CD14-positive monocyte (primary cell): ENCODE measurements around the gene GGN. TPM values are rescaled to one million over a fixed set of nuclear protein-coding genes. Genes with fewer than 3 reads are reported as not detected.

Experiments
- DNase-seq, 3 donors: peaks; one replicate each; pipeline ENCODE4 v3.0.0-alpha.2; 2011 to 2022
- H2AFZ ChIP-seq: 2 replicates; pipeline ENCODE4 v1.6.0; 2012; ENCODE audit warnings: mild to moderate bottlenecking, low read depth, low read length, inconsistent platforms; ENCODE audit not compliant: insufficient read depth, poor library complexity, severe bottlenecking
- H3K27ac ChIP-seq, 2 donors: 1 replicate in 1 of 2; 2 replicates in 1 of 2; pipeline ENCODE4 v1.5.1; 2012 to 2013; ENCODE audit warnings: low read length in 2 of 2, control low read depth in 1 of 2, inconsistent platforms in 1 of 2, low read depth in 1 of 2, mild to moderate bottlenecking in 1 of 2
- H3K27me3 ChIP-seq, 2 donors: one replicate each; pipeline versions ENCODE4 v1.6.0 to v1.6.1; 2011 to 2013; ENCODE audit warnings: low read length in 2 of 2; ENCODE audit not compliant: control insufficient read depth in 2 of 2, insufficient read depth in 2 of 2
- H3K36me3 ChIP-seq, 2 donors: replicated peaks in 1 of 2; 1 replicate in 1 of 2; 2 replicates in 1 of 2; pipeline versions ENCODE4 v1.5.1 to v1.6.1; 2012 to 2013; ENCODE audit warnings: low read length in 2 of 2, control low read depth in 1 of 2, inconsistent platforms in 1 of 2, mild to moderate bottlenecking in 1 of 2; ENCODE audit not compliant: insufficient read depth in 2 of 2, control insufficient read depth in 1 of 2
- H3K4me1 ChIP-seq, 2 donors: 1 replicate in 1 of 2; 2 replicates in 1 of 2; pipeline versions ENCODE4 v1.5.1 to v1.6.1; 2012 to 2013; ENCODE audit warnings: low read length in 2 of 2, control low read depth in 1 of 2, inconsistent platforms in 1 of 2, mild to moderate bottlenecking in 1 of 2, moderate library complexity in 1 of 2; ENCODE audit not compliant: insufficient read depth in 2 of 2, control insufficient read depth in 1 of 2
- H3K4me2 ChIP-seq: replicated peaks from 2 replicates; pipeline ENCODE3; 2012; ENCODE audit warnings: low read length, moderate library complexity, mild to moderate bottlenecking; ENCODE audit not compliant: poor library complexity, severe bottlenecking; ENCODE audit errors: extremely low read depth
- H3K4me3 ChIP-seq, 3 experiments: fragments of 200-600 bp in 1 of 3; sonication (generic) in 1 of 3; replicated peaks in 1 of 3; 1 replicate in 2 of 3; 2 replicates in 1 of 3; pipeline ENCODE4 v1.5.1; 2011 to 2013; ENCODE audit warnings: low read length in 3 of 3, mild to moderate bottlenecking in 3 of 3, control low read depth in 2 of 3, low read depth in 2 of 3, inconsistent platforms in 1 of 3, moderate library complexity in 1 of 3
- H3K79me2 ChIP-seq: 2 replicates; pipeline ENCODE4 v1.6.0; 2012; ENCODE audit warnings: mild to moderate bottlenecking, control low read depth, inconsistent platforms, low read length, moderate library complexity; ENCODE audit not compliant: insufficient read depth
- H3K9ac ChIP-seq: 2 replicates; pipeline ENCODE4 v1.6.0; 2017; ENCODE audit warnings: low read length, mild to moderate bottlenecking; ENCODE audit not compliant: insufficient read depth, poor library complexity, severe bottlenecking
- H3K9me3 ChIP-seq, 2 donors: replicated peaks in 1 of 2; 1 replicate in 1 of 2; 2 replicates in 1 of 2; pipeline versions ENCODE4 v1.5.1 to v1.6.1; 2012 to 2013; ENCODE audit warnings: low read length in 2 of 2, control low read depth in 1 of 2; ENCODE audit not compliant: control insufficient read depth in 1 of 2, insufficient read depth in 1 of 2
- H4K20me1 ChIP-seq: 2 replicates; pipeline ENCODE4 v1.6.0; 2012; ENCODE audit warnings: mild to moderate bottlenecking, low read length, control low read depth, moderate library complexity; ENCODE audit not compliant: insufficient read depth
- H3K27ac Mint-ChIP-seq, 7 donors: one replicate each; pipeline ENCODE4 v1.8.0; 2020; ENCODE audit warnings: mild to moderate bottlenecking in 7 of 7, mixed read lengths in 7 of 7, moderate library complexity in 6 of 7, inconsistent platforms in 2 of 7
- H3K27me3 Mint-ChIP-seq, 3 donors: one replicate each; pipeline ENCODE4 v1.8.0; 2021 to 2022; ENCODE audit warnings: low read depth in 3 of 3, mild to moderate bottlenecking in 3 of 3, mixed read lengths in 3 of 3, moderate library complexity in 3 of 3, inconsistent platforms in 1 of 3
- H3K36me3 Mint-ChIP-seq, 2 donors: one replicate each; pipeline ENCODE4 v1.8.0; 2020; ENCODE audit warnings: mixed read lengths in 2 of 2, inconsistent platforms in 1 of 2, mild to moderate bottlenecking in 1 of 2
- H3K4me1 Mint-ChIP-seq: one replicate; pipeline ENCODE4 v1.8.0; 2020; ENCODE audit warnings: mild to moderate bottlenecking, mixed read lengths
- H3K4me3 Mint-ChIP-seq, 2 donors: one replicate each; pipeline ENCODE4 v1.8.0; 2020; ENCODE audit warnings: mild to moderate bottlenecking in 2 of 2, mixed read lengths in 2 of 2, moderate library complexity in 1 of 2
- H3K9me3 Mint-ChIP-seq, 7 donors: one replicate each; pipeline ENCODE4 v1.8.0; 2020 to 2022; ENCODE audit warnings: mixed read lengths in 7 of 7, mild to moderate bottlenecking in 6 of 7, moderate library complexity in 6 of 7, inconsistent platforms in 2 of 7
- CTCF ChIP-seq: fragments of 200-600 bp; IDR thresholded peaks from one replicate; pipeline ENCODE4 v1.8.0; 2022; ENCODE audit warnings: antibody characterized with exemption, mild to moderate bottlenecking
- whole genome bisulfite sequencing: methylation state at CpG from one replicate; pipeline ENCODE4 v1.1.5; 2013; ENCODE audit warnings: missing lambda C conversion rate; ENCODE audit not compliant: insufficient coverage; 5-methylcytosine and 5-hydroxymethylcytosine counted together
- intact Hi-C, 2 donors: fragments of 100-400 bp; cut with micrococcal nuclease; formaldehyde crosslinking; loops; one replicate each; pipeline versions ENCODE4 v1.15.0 to v1.15.1; 2023
- polyA plus RNA-seq, 3 donors: library from polyadenylated mRNA; depleted of rRNA in 1 of 3; unstranded in 2 of 3; stranded (reverse) in 1 of 3; fragments of 300-500 nt in 2 of 3; fragments of >200 nt in 1 of 3; fragmentation: Illumina TruSeq in 2 of 3; gene quantifications; 1 replicate in 2 of 3; 2 replicates in 1 of 3; pipeline ENCODE4 v1.2.3, GENCODE V29; 2012 to 2021

The GGN gene
- polyA plus RNA-seq, 3 donors = 0.12 to 0.56 TPM; not detected in 1

GRCh38 chr19:38376576-38376975, 11.3 kb downstream of the GGN start:
- peaks cover 0 to 3% (median 0%) of the 10 kb centered on the region in 7 donors for H3K9me3 Mint-ChIP-seq
- H3K36me3 Mint-ChIP-seq = peaks cover 32 to 55% of the 10 kb centered on the region in 2 donors
- Histone ChIP-seq H2AFZ (no peak overlapping the region), H3K4me1 (peaks cover 18 to 23% of the 10 kb centered on the region in 2 donors), H3K4me2 (no peak overlapping the region), H3K27ac (peak overlapping the region in 1 of 2 donors; percentile 32), H3K9me3 (no peaks in the 10 kb centered on the region), H3K4me3 (no peak overlapping the region), H3K36me3 (peaks cover 28 to 54% of the 10 kb centered on the region in 2 donors), H3K9ac (no peak overlapping the region), H4K20me1 (peaks cover 44% of the 10 kb centered on the region), H3K79me2 (peaks cover 29% of the 10 kb centered on the region), H3K27me3 (no peaks in the 10 kb centered on the region)
- 97% methylated on average over 3 of the region's 3 CpGs for WGBS
- peak overlapping the region in 4 of 7 donors; percentile 2 to 55 (median 43) for H3K27ac Mint-ChIP-seq
- DNase-seq = no peak
- intact Hi-C loops = no loop called here
- H3K4me1 Mint-ChIP-seq = peaks cover 24% of the 10 kb centered on the region
- TF ChIP-seq CTCF = no peak
- H3K27me3 Mint-ChIP-seq = peaks cover 5 to 10% (median 7%) of the 10 kb centered on the region in 3 donors
- H3K4me3 Mint-ChIP-seq = no peak overlapping the region

- Histone ChIP-seq H3K4me1 (peaks cover 18 to 23% of the 10 kb centered on the region in 2 donors), H2AFZ (peak overlapping the region; percentile 89), H3K4me2 (peak overlapping the region; percentile 95), H3K4me3 (peak overlapping the region in 1 of 3 experiments; percentile 95), H3K9me3 (no peaks in the 10 kb centered on the region), H3K36me3 (peaks cover 19 to 46% of the 10 kb centered on the region in 2 donors), H3K27me3 (no peaks in the 10 kb centered on the region), H4K20me1 (peaks cover 39% of the 10 kb centered on the region), H3K9ac (peak overlapping the region; percentile 95), H3K79me2 (peaks cover 29% of the 10 kb centered on the region), H3K27ac (peak overlapping the region in 1 of 2 donors; percentile 92)
- peak overlapping the region; percentile 99 to 100 for H3K4me3 Mint-ChIP-seq
- H3K27ac Mint-ChIP-seq = peak overlapping the region in 4 of 7 donors; percentile 97 to 99 (median 98)
- peaks cover 24 to 47% of the 10 kb centered on the region in 2 donors for H3K36me3 Mint-ChIP-seq
- 88% methylated on average over 4 of the region's 5 CpGs for WGBS
- DNase-seq = no peak
- peaks cover 0 to 2% (median 0%) of the 10 kb centered on the region in 7 donors for H3K9me3 Mint-ChIP-seq
- no peak for TF ChIP-seq CTCF
- peaks cover 5 to 10% (median 7%) of the 10 kb centered on the region in 3 donors for H3K27me3 Mint-ChIP-seq
- intact Hi-C loops = loop anchor here in 1 of 2 donors (2.0 kb wide), 1 partner anchor 133 kb away; no protein-coding TSS in a partner anchor
- H3K4me1 Mint-ChIP-seq = peaks cover 24% of the 10 kb centered on the region
Measured at GRCh38 chr19:38375748-38376147, 12.1 kb downstream of the GGN start.
